MM.1S (cell line): ENCODE measurements around the gene RNF152.
"Not testable (repeated sequence)": the region's sequence is repeated elsewhere in the genome, so short reads cannot be mapped to it uniquely, and the experiment has no call there.

ENCODE experiments used
- DNase-seq: peaks from one replicate; pipeline ENCODE4 v3.0.0-alpha.2; 2015
- H2AFZ ChIP-seq: fragments of 300-600 bp; sonication (generic); 2 replicates; pipeline ENCODE4 v1.6.0; 2016; ENCODE audit warnings: antibody characterized with exemption, low read length
- H3F3A ChIP-seq: fragments of 300-600 bp; sonication (generic); 2 replicates; pipeline ENCODE4 v1.6.1; 2016; ENCODE audit warnings: mild to moderate bottlenecking, antibody characterized with exemption, low read length, moderate library complexity, mixed read lengths; ENCODE audit not compliant: insufficient read depth
- H3K27ac ChIP-seq: fragments of 300-600 bp; sonication (generic); 2 replicates; pipeline ENCODE4 v1.5.1; 2016; ENCODE audit warnings: mild to moderate bottlenecking, low read length
- H3K27me3 ChIP-seq: fragments of 300-600 bp; sonication (generic); replicated peaks from 2 replicates; pipeline ENCODE4 v1.6.0; 2016; ENCODE audit warnings: low read length; ENCODE audit not compliant: insufficient read depth
- H3K36me3 ChIP-seq: fragments of 300-600 bp; sonication (generic); replicated peaks from 2 replicates; pipeline ENCODE4 v1.6.1; 2016; ENCODE audit warnings: mild to moderate bottlenecking, low read length, mixed read lengths; ENCODE audit not compliant: insufficient read depth
- H3K4me1 ChIP-seq: fragments of 300-600 bp; sonication (generic); 2 replicates; pipeline ENCODE4 v1.6.1; 2016; ENCODE audit warnings: low read length, mixed read lengths
- H3K4me2 ChIP-seq: fragments of 300-600 bp; sonication (generic); 2 replicates; pipeline ENCODE4 v1.6.0; 2016; ENCODE audit warnings: low read depth, low read length
- H3K4me3 ChIP-seq: fragments of 300-600 bp; sonication (generic); 2 replicates; pipeline ENCODE4 v1.5.1; 2016; ENCODE audit warnings: low read length, mixed read lengths
- H3K79me2 ChIP-seq: fragments of 300-600 bp; sonication (generic); 2 replicates; pipeline ENCODE4 v1.6.1; 2016; ENCODE audit warnings: mixed run types, low read length, mixed read lengths
- H3K9ac ChIP-seq: fragments of 300-600 bp; sonication (generic); 2 replicates; pipeline ENCODE4 v1.6.1; 2016; ENCODE audit warnings: low read length, mixed read lengths
- H3K9me2 ChIP-seq: fragments of 300-600 bp; sonication (generic); replicated peaks from 2 replicates; pipeline ENCODE4 v1.6.1; 2016; ENCODE audit warnings: mild to moderate bottlenecking, low read length, mixed read lengths; ENCODE audit not compliant: insufficient read depth
- H3K9me3 ChIP-seq: fragments of 300-600 bp; sonication (generic); replicated peaks from 2 replicates; pipeline ENCODE4 v1.6.1; 2016; ENCODE audit warnings: mild to moderate bottlenecking, low read length, mixed read lengths; ENCODE audit not compliant: insufficient read depth
- H4K20me1 ChIP-seq: fragments of 300-600 bp; sonication (generic); 2 replicates; pipeline ENCODE4 v1.6.1; 2016; ENCODE audit warnings: mild to moderate bottlenecking, low read length, moderate library complexity, mixed read lengths; ENCODE audit not compliant: insufficient read depth
- EZH2 ChIP-seq: fragments of 300-600 bp; sonication (generic); optimal IDR thresholded peaks from 2 replicates; pipeline ENCODE3; 2017; ENCODE audit warnings: low read depth, mild to moderate bottlenecking, antibody characterized with exemption, low read length, mixed read lengths
- EZH2phosphoT487 ChIP-seq: fragments of 300-600 bp; sonication (generic); IDR thresholded peaks from 2 replicates; pipeline ENCODE4 v1.6.1; 2018; ENCODE audit warnings: antibody characterized with exemption, low read length
- TF ChIP-seq, protein P1 (sequence below): fragments of 300-600 bp; sonication (generic); IDR thresholded peaks from 2 replicates; pipeline ENCODE4 v1.5.1; 2016; ENCODE audit warnings: antibody characterized with exemption, low read length, mixed read lengths

RNF152 gene

DNA sequence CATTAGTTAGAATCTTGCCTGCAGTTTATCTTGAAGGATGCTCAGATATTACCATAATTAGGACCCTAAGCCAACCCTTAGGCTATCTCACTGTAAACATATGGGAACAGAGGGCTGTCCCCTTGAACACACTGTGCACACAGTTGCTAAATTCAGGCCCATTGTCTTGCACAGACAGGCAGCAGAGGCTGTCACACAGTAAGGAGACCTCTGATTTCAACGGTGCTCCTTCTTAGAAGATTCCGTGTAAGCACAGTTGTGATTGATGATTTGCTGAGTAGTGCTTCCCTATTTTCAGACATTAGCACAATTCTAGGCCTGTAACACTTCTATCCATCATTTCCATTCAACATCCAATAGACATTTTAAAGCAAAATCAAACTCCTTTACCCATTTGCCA, 108.0 kb downstream of the RNF152 start:
- H3K27ac ChIP-seq: no peak overlapping the region
- TF ChIP-seq EZH2 (no peak), EZH2phosphoT487 (no peak)
- TF ChIP-seq, protein P1, sequence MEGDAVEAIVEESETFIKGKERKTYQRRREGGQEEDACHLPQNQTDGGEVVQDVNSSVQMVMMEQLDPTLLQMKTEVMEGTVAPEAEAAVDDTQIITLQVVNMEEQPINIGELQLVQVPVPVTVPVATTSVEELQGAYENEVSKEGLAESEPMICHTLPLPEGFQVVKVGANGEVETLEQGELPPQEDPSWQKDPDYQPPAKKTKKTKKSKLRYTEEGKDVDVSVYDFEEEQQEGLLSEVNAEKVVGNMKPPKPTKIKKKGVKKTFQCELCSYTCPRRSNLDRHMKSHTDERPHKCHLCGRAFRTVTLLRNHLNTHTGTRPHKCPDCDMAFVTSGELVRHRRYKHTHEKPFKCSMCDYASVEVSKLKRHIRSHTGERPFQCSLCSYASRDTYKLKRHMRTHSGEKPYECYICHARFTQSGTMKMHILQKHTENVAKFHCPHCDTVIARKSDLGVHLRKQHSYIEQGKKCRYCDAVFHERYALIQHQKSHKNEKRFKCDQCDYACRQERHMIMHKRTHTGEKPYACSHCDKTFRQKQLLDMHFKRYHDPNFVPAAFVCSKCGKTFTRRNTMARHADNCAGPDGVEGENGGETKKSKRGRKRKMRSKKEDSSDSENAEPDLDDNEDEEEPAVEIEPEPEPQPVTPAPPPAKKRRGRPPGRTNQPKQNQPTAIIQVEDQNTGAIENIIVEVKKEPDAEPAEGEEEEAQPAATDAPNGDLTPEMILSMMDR: no peak
- H3K27me3 ChIP-seq: no peaks in the 10 kb centered on the region
- H3K79me2 ChIP-seq: no peaks in the 10 kb centered on the region
- DNase-seq: no peak
- no peak overlapping the region for H3K4me2 ChIP-seq
- H3K36me3 ChIP-seq: no peaks in the 10 kb centered on the region
- H3K9me3 ChIP-seq: no peaks in the 10 kb centered on the region
- H3K4me1 ChIP-seq: no peaks in the 10 kb centered on the region
- H2AFZ ChIP-seq: no peak overlapping the region
- no peaks in the 10 kb centered on the region for H3K9me2 ChIP-seq
- H3F3A ChIP-seq: no peaks in the 10 kb centered on the region
- no peaks in the 10 kb centered on the region for H4K20me1 ChIP-seq
- no peak overlapping the region for H3K4me3 ChIP-seq
- H3K9ac ChIP-seq: no peak overlapping the region

DNA sequence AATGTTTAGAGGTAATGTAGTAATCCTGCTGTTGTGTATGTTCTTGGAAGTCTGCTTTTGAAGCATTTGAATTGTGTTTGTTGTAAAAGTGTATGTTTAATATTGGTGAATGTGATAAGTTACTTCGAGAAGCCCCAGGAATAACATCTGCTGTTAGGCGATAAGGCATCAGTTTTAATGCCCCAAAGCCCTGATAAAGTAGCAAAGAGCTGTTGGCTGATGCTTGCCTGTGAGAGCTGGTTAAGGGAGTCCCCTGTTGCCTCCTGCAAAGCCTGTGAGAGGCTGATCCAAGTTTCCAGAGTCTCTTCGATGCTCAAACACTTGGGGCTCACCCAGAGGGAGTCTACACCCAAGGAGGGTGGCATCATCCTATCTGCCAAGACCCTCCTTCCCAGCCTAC, 110.3 kb downstream of the RNF152 start:
- Histone ChIP-seq H3F3A (no peaks in the 10 kb centered on the region), H3K9ac (no peak overlapping the region), H3K9me3 (no peaks in the 10 kb centered on the region), H3K79me2 (no peaks in the 10 kb centered on the region), H2AFZ (no peak overlapping the region), H4K20me1 (no peaks in the 10 kb centered on the region), H3K27me3 (no peaks in the 10 kb centered on the region), H3K4me3 (no peak overlapping the region), H3K36me3 (no peaks in the 10 kb centered on the region), H3K4me2 (no peak overlapping the region), H3K4me1 (no peaks in the 10 kb centered on the region), H3K27ac (no peak overlapping the region), H3K9me2 (no peaks in the 10 kb centered on the region)
- no peak for DNase-seq
- TF ChIP-seq EZH2 (no peak), EZH2phosphoT487 (no peak)
- TF ChIP-seq, protein P1: no peak

DNA sequence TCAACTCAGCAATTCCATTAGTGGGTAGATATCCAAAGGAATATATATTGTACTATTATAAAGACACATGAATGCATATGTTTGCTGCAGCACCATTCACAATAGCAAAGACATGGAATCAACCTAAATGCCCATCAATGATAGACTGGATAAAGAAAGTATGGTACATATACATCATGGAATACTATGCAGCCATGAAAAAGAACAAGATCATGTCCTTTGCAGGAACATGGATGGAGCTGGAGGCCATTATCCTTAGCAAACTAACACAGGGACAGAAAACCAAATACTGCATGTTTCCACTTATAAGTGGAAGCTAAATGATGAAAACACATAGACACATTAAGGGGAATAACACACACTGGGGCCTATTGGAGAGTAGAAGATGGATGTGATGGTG, 116.6 kb downstream of the RNF152 start:
- H4K20me1 ChIP-seq, H3K4me1 ChIP-seq, H3K4me3 ChIP-seq, H3K27me3 ChIP-seq, H3K9ac ChIP-seq, H2AFZ ChIP-seq, DNase-seq, H3K4me2 ChIP-seq, H3K27ac ChIP-seq, H3K36me3 ChIP-seq, H3F3A ChIP-seq, H3K9me2 ChIP-seq, H3K9me3 ChIP-seq, H3K79me2 ChIP-seq: not testable (repeated sequence)

- TF ChIP-seq, protein P1: no peak
- Histone ChIP-seq H3K27ac (no peak overlapping the region), H2AFZ (no peak overlapping the region), H3K4me2 (no peak overlapping the region), H3K79me2 (no peaks in the 10 kb centered on the region), H3K9me3 (no peaks in the 10 kb centered on the region), H3K4me3 (no peak overlapping the region), H4K20me1 (no peaks in the 10 kb centered on the region), H3K36me3 (no peaks in the 10 kb centered on the region), H3F3A (no peaks in the 10 kb centered on the region), H3K4me1 (no peaks in the 10 kb centered on the region), H3K9me2 (no peaks in the 10 kb centered on the region), H3K9ac (no peak overlapping the region), H3K27me3 (no peaks in the 10 kb centered on the region)
- no peak for DNase-seq
Observed at GRCh38 chr18:61774846-61775245, 118.0 kb downstream of the RNF152 start.
